SK-N-SH (cell line): Measurements from ENCODE around the gene HPCAL4. TPM values are rescaled to one million over a fixed set of nuclear protein-coding genes. Genes with fewer than 3 reads are reported as not detected.

Source experiments
- CTCF ChIA-PET: fragments of 300-600, 350-600 bp; formaldehyde crosslinking; extraction: SDS; loops from one replicate; lab custom pipeline; 2021; lab: Yijun Ruan, JAX
- POLR2A ChIA-PET: fragments of 350-600 bp; sonication (Branson Sonifier 250); formaldehyde crosslinking; extraction: SDS; loops from one replicate; lab custom pipeline; 2020; ENCODE audit warnings: antibody characterized with exemption, inconsistent platforms; lab: Yijun Ruan, JAX
- DNase-seq: peaks from one replicate; pipeline ENCODE4 v3.0.0; 2012
- H2AFZ ChIP-seq: fragments of 200-600 bp; sonication (generic); 2 replicates; pipeline ENCODE4 v1.8.1; 2016; ENCODE audit warnings: antibody characterized with exemption, mild to moderate bottlenecking, low read depth
- H3F3A ChIP-seq: fragments of 200-600 bp; sonication (generic); replicated peaks from 2 replicates; pipeline ENCODE3; 2016; ENCODE audit warnings: antibody characterized with exemption, mild to moderate bottlenecking; ENCODE audit not compliant: insufficient read depth
- H3K27ac ChIP-seq, 2 experiments: fragments of 200-500 bp in 1 of 2; fragments of 200-600 bp in 1 of 2; sonication (Bioruptor generic) in 1 of 2; sonication (generic), shearing (Covaris generic) in 1 of 2; 2 replicates each; pipeline versions ENCODE4 v1.5.1 to v1.6.1; 2014 to 2016; ENCODE audit warnings: low read depth in 2 of 2, inconsistent platforms in 1 of 2, low read length in 1 of 2, mild to moderate bottlenecking in 1 of 2, mixed read lengths in 1 of 2
- H3K27me3 ChIP-seq: fragments of 200-600 bp; sonication (generic), shearing (Covaris generic); 2 replicates; pipeline ENCODE4 v1.6.1; 2016; ENCODE audit warnings: mixed run types; ENCODE audit not compliant: insufficient read depth
- H3K36me3 ChIP-seq, 2 experiments: fragments of 200-500 bp in 1 of 2; fragments of 200-600 bp in 1 of 2; sonication (Bioruptor generic) in 1 of 2; sonication (generic) in 1 of 2; replicated peaks in 1 of 2; 2 replicates each; pipeline versions ENCODE3 to v1.5.1; 2014 to 2016; ENCODE audit warnings: low read length in 1 of 2, mild to moderate bottlenecking in 1 of 2; ENCODE audit not compliant: insufficient read depth in 2 of 2, control insufficient read depth in 1 of 2
- H3K4me1 ChIP-seq, 2 experiments: fragments of 200-500 bp in 1 of 2; fragments of 200-600 bp in 1 of 2; sonication (Bioruptor generic) in 1 of 2; sonication (generic), shearing (Covaris generic) in 1 of 2; 2 replicates each; pipeline versions ENCODE4 v1.5.1 to v1.6.1; 2014 to 2016; ENCODE audit warnings: low read depth in 1 of 2, low read length in 1 of 2, mixed run types in 1 of 2; ENCODE audit not compliant: insufficient read depth in 2 of 2, control insufficient read depth in 1 of 2
- H3K4me2 ChIP-seq: fragments of 200-600 bp; sonication (generic), shearing (Covaris generic); 2 replicates; pipeline ENCODE4 v1.6.1; 2017; ENCODE audit warnings: mixed run types
- H3K4me3 ChIP-seq, 2 experiments: fragments of 200-500 bp in 1 of 2; fragments of 200-600 bp in 1 of 2; sonication (Bioruptor generic) in 1 of 2; sonication (generic), shearing (Covaris generic) in 1 of 2; 2 replicates each; pipeline versions ENCODE4 v1.5.1 to v1.8.1; 2014 to 2016; ENCODE audit warnings: low read depth in 2 of 2, inconsistent platforms in 1 of 2, low read length in 1 of 2, mild to moderate bottlenecking in 1 of 2, mixed read lengths in 1 of 2, moderate library complexity in 1 of 2
- H3K79me2 ChIP-seq: fragments of 200-600 bp; sonication (generic); 2 replicates; pipeline ENCODE4 v1.8.1; 2017; ENCODE audit warnings: mild to moderate bottlenecking; ENCODE audit not compliant: insufficient read depth
- H3K9ac ChIP-seq: fragments of 200-600 bp; sonication (generic); 2 replicates; pipeline ENCODE4 v1.6.1; 2017; ENCODE audit warnings: mixed run types
- H3K9me2 ChIP-seq: fragments of 200-600 bp; sonication (generic); 2 replicates; pipeline ENCODE4 v1.6.1; 2017; ENCODE audit warnings: mixed run types
- H3K9me3 ChIP-seq: fragments of 200-600 bp; sonication (generic); 2 replicates; pipeline ENCODE4 v1.6.1; 2017; ENCODE audit warnings: mixed run types, mild to moderate bottlenecking, moderate library complexity
- H4K20me1 ChIP-seq: fragments of 200-600 bp; sonication (generic); 2 replicates; pipeline ENCODE4 v1.6.1; 2017; ENCODE audit warnings: mild to moderate bottlenecking, mixed run types; ENCODE audit not compliant: insufficient read depth
- ELF1 ChIP-seq: IDR thresholded peaks from 2 replicates; pipeline ENCODE4 v1.4.0; 2012
- FOXJ3 ChIP-seq: sonication (generic); formaldehyde crosslinking; IDR thresholded peaks from 2 replicates; pipeline ENCODE4 v1.5.1; 2020; ENCODE audit warnings: mild to moderate bottlenecking, missing genetic modification reagents
- GABPA ChIP-seq: IDR thresholded peaks from 2 replicates; pipeline ENCODE4 v1.4.0; 2012; ENCODE audit warnings: low read depth, mild to moderate bottlenecking
- JUND ChIP-seq: IDR thresholded peaks from 2 replicates; pipeline ENCODE4 v1.4.0; 2012
- MXI1 ChIP-seq: IDR thresholded peaks from 2 replicates; pipeline ENCODE4 v1.6.1; 2012; ENCODE audit warnings: mild to moderate bottlenecking, low read depth, low read length, improper control_type of control experiment
- RAD21 ChIP-seq: IDR thresholded peaks from 2 replicates; pipeline ENCODE4 v1.6.1; 2012; ENCODE audit warnings: mild to moderate bottlenecking, low read length
- RCOR1 ChIP-seq: fragments of 150-350 bp; IDR thresholded peaks from 2 replicates; pipeline ENCODE4 v1.6.1; 2017; ENCODE audit warnings: antibody characterized with exemption, low read length
- RFX5 ChIP-seq: IDR thresholded peaks from 2 replicates; pipeline ENCODE4 v1.6.1; 2012; ENCODE audit warnings: mild to moderate bottlenecking, improper control_type of control experiment, low read length
- WGBS: methylation state at CpG from one replicate; pipeline ENCODE4 v1.1.6; 2017; ENCODE audit warnings: low lambda C conversion rate; 5-methylcytosine and 5-hydroxymethylcytosine counted together
- polyA plus RNA-seq, 3 experiments: library from polyadenylated mRNA; depleted of rRNA; stranded (reverse); fragments of >200 nt; gene quantifications; 2 replicates each; pipeline ENCODE4 v1.2.3, GENCODE V29; 2012
- TF ChIP-seq, protein P1 (sequence below): fragments of 150-350 bp; IDR thresholded peaks from 2 replicates; pipeline ENCODE4 v1.6.1; 2017; ENCODE audit warnings: antibody characterized with exemption, low read length, low read depth, borderline replicate concordance
- TF ChIP-seq, protein P2 (sequence below): fragments of 150-350 bp; IDR thresholded peaks from 2 replicates; pipeline ENCODE4 v1.6.1; 2016; ENCODE audit warnings: mild to moderate bottlenecking, low read depth, low read length
- TF ChIP-seq, protein P3 (sequence below): IDR thresholded peaks from 2 replicates; pipeline ENCODE4 v1.4.0; 2012; ENCODE audit warnings: low read depth
- TF ChIP-seq, protein P4 (sequence below): IDR thresholded peaks from 2 replicates; pipeline ENCODE4 v1.4.0; 2012; ENCODE audit warnings: low read depth, borderline replicate concordance
- TF ChIP-seq, protein P5 (sequence below): IDR thresholded peaks from 2 replicates; pipeline ENCODE4 v1.6.1; 2012; ENCODE audit warnings: mild to moderate bottlenecking, low read depth, low read length, moderate library complexity

HPCAL4 gene
- polyA plus RNA-seq, 1 of the 3 experiments (the other 2 are of a cell fraction), result 0.15 TPM

DNA sequence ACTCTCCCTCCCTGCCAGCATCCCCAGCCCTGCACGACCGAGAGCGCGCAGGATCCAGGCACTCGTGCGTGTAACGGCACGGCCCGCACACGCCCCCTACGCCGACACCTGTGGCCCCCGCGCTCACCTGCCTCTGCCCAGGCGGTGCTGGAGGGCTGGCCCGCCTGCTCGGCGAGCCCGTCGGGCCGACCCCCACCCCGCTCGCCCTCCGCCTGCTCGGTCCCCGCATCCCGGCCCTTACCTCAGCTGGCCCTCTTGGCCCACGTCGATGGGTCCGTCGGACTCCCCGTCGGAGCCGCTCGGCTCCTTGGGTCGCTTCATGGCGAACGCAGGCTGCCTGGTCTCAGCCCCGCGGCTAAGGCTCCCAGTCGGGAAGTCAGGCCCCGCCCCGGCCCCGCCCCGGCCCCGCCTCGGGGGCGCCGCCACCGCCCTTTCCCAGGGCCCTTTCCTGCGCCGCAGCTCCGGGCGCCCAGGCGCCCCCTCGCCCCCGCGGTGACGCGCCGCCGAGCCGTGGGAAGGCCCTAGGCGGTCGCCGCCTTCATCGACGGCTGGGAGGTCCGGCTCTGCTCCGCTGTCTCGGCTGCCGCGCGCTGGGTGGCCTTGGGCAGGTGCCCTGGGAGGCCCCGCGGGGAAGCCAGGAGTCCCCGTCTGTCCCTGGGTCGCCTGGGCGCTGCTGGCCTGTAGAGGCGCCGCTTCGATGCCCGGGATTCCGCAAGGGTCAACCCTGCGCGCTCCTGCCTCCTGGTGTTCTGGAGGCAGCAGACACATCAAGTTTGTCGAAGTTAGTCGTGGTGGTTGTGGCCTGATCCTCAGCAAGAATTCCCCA, 51.7 kb downstream of the HPCAL4 start, which contains the start of gene HEYL:
Gene HEYL (minus strand): TSS at position 339 of the 826 bp plus-strand sequence. CDS start 18 bp downstream, at position 321.
- Histone ChIP-seq H3K9ac (no peak within 1 kb of the TSS), H3K27me3 (no peaks in the 10 kb centered on the region), H3K79me2 (no peaks in the 10 kb centered on the region), H3K36me3 (no peaks in the 10 kb centered on the region), H3K4me1 (peaks cover 4 to 21% of the 10 kb centered on the region in 2 experiments; a peak in 3 of 4 replicates), H3K9me2 (no peaks in the 10 kb centered on the region), H4K20me1 (no peaks in the 10 kb centered on the region), H3F3A (peaks cover 8% of the 10 kb centered on the region), H3K4me3 (no peak within 1 kb of the TSS), H3K9me3 (no peaks in the 10 kb centered on the region), H3K4me2 (no peak within 1 kb of the TSS), H2AFZ (no peak within 1 kb of the TSS), H3K27ac (no peak within 1 kb of the TSS; a peak in 1 of 4 replicates)
- 87% methylated on average over 60 of the region's 88 CpGs for WGBS
- POLR2A ChIA-PET, result no interaction called here
- TF ChIP-seq RCOR1 (no peak), FOXJ3 (CRISPR knock-in tag) (no peak), MXI1 (no peak), GABPA (no peak), JUND (no peak), RAD21 (no peak), ELF1 (no peak), RFX5 (no peak)
- TF ChIP-seq, protein P1, sequence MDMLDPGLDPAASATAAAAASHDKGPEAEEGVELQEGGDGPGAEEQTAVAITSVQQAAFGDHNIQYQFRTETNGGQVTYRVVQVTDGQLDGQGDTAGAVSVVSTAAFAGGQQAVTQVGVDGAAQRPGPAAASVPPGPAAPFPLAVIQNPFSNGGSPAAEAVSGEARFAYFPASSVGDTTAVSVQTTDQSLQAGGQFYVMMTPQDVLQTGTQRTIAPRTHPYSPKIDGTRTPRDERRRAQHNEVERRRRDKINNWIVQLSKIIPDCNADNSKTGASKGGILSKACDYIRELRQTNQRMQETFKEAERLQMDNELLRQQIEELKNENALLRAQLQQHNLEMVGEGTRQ, result no peak
- TF ChIP-seq, protein P2, sequence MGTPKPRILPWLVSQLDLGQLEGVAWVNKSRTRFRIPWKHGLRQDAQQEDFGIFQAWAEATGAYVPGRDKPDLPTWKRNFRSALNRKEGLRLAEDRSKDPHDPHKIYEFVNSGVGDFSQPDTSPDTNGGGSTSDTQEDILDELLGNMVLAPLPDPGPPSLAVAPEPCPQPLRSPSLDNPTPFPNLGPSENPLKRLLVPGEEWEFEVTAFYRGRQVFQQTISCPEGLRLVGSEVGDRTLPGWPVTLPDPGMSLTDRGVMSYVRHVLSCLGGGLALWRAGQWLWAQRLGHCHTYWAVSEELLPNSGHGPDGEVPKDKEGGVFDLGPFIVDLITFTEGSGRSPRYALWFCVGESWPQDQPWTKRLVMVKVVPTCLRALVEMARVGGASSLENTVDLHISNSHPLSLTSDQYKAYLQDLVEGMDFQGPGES, result no peak
- TF ChIP-seq, protein P3, sequence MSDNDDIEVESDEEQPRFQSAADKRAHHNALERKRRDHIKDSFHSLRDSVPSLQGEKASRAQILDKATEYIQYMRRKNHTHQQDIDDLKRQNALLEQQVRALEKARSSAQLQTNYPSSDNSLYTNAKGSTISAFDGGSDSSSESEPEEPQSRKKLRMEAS, result no peak
- TF ChIP-seq, protein P4, sequence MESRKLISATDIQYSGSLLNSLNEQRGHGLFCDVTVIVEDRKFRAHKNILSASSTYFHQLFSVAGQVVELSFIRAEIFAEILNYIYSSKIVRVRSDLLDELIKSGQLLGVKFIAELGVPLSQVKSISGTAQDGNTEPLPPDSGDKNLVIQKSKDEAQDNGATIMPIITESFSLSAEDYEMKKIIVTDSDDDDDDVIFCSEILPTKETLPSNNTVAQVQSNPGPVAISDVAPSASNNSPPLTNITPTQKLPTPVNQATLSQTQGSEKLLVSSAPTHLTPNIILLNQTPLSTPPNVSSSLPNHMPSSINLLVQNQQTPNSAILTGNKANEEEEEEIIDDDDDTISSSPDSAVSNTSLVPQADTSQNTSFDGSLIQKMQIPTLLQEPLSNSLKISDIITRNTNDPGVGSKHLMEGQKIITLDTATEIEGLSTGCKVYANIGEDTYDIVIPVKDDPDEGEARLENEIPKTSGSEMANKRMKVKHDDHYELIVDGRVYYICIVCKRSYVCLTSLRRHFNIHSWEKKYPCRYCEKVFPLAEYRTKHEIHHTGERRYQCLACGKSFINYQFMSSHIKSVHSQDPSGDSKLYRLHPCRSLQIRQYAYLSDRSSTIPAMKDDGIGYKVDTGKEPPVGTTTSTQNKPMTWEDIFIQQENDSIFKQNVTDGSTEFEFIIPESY, result no peak
- TF ChIP-seq, protein P5, sequence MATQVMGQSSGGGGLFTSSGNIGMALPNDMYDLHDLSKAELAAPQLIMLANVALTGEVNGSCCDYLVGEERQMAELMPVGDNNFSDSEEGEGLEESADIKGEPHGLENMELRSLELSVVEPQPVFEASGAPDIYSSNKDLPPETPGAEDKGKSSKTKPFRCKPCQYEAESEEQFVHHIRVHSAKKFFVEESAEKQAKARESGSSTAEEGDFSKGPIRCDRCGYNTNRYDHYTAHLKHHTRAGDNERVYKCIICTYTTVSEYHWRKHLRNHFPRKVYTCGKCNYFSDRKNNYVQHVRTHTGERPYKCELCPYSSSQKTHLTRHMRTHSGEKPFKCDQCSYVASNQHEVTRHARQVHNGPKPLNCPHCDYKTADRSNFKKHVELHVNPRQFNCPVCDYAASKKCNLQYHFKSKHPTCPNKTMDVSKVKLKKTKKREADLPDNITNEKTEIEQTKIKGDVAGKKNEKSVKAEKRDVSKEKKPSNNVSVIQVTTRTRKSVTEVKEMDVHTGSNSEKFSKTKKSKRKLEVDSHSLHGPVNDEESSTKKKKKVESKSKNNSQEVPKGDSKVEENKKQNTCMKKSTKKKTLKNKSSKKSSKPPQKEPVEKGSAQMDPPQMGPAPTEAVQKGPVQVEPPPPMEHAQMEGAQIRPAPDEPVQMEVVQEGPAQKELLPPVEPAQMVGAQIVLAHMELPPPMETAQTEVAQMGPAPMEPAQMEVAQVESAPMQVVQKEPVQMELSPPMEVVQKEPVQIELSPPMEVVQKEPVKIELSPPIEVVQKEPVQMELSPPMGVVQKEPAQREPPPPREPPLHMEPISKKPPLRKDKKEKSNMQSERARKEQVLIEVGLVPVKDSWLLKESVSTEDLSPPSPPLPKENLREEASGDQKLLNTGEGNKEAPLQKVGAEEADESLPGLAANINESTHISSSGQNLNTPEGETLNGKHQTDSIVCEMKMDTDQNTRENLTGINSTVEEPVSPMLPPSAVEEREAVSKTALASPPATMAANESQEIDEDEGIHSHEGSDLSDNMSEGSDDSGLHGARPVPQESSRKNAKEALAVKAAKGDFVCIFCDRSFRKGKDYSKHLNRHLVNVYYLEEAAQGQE, result no peak
- DNase-seq, result no peak
- CTCF ChIA-PET, result interaction anchor here (0.6 to 3.8 kb wide), 3 partner anchors 14 to 33 kb away, joined by 3 to 18 read pairs (median 6); no protein-coding TSS in a partner anchor
